ENCODE measurements around the gene MACF1.

- no peak for TF ChIP-seq BHLHE40 (IDR thresholded peaks at IDR 0.05; ENCODE audit: borderline replicate concordance)
- TF ChIP-seq FOXM1 (IDR thresholded peaks at IDR 0.05; ENCODE audit: borderline replicate concordance), result no peak
- no peak for TF ChIP-seq L3MBTL2 (conservative IDR thresholded peaks at IDR 0.05)
Observed at GRCh38 chr1:39321979-39322378, 117.5 kb downstream of the MACF1 start.

Data from HEK293T (cell line).